DMS53 treated with DMSO at 0.1 percent for 48 hours (cell line): ENCODE results near the gene PACS2.
"Not testable (repeated sequence)": the region's sequence is repeated elsewhere in the genome, so short reads cannot be mapped to it uniquely, and the experiment has no call there.

Experiments used
- DNase-seq: peaks from one replicate; lab custom pipeline; 2025; ENCODE audit not compliant: unreplicated experiment; lab: John Stamatoyannopoulos, UW

The PACS2 gene

DNA sequence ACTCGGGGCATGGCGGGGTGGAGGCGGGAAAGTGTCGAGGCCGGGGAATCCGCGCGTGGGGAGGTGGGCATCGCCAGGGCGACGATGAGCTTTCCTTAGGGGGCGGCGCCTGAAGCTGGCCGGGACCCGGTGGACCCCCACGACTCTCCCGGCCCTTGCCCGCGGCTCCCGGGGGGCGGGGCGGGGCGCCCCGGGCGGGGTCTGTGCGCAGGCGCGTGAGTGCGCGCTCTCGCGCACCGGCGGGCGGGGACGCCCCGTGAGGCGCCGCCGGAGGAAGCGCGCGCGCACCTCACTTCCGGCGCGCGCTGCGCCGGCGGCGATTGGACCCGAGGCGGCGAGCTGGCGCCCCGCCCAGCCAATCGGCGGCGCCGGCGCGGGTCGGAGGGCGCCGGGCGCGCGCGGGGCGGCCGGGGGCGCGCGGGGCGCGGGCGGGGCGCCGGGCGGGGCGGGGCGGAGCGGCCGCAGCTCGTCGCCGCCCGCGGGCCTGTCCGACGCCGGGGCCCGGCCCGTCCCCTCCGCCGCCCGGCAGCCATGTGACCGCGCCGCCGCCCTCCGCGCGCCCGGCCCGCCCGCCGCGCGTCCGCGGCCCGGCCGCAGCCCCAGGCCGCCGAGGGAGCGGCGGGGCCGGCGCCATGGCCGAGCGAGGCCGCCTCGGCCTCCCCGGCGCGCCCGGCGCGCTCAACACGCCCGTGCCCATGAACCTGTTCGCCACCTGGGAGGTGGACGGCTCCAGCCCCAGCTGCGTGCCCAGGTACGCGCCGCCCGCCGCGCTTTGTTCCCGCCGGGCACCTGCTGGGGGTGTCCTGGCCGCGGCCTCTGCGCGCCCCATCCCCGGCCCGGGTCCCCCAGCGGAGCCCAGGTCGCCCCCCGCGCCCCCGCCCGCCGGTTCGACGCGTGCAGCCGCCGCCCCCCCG, at the start of gene PACS2:
PACS2 (plus strand) TSS at position 462 of the 914 bp plus-strand sequence; CDS start at position 633, 171 bp downstream.
- DNase-seq = peak; percentile 34

DNA sequence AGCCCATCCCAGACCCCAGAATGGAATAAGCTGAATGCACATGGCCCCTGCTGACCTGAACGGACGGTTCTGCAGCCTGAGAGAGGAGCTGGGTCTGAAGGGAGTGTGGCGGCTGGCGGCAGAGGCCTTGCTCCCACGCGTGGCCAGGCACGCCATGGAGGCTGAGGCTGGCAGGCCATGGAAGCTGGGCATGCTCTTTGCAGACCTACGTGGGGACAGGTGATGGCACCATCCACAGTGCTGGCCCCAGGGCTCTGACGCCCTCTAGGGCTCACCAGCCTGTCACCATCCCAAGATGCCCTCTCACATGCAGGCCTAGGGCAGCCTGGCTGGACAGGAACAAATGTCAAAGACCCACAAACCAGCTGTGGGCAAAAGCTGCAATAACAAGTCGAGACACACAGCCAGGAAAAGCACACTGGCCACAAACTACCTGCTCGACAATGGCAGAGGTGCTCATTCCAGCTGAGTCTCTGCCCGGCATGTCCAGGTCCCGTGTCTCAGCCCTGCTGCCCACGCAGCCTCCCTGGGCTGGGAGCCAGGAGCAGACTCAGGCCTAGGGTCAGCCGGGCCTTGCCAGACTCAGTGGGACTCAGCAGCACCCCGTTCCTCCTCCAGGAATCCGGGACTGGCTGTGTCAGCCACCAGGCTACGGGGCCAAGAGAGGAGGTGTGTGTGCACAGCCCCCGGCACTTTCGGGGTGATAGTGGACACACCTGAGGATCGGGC, 46.6 kb upstream of the PACS2 start:
- no peak for DNase-seq

DNA sequence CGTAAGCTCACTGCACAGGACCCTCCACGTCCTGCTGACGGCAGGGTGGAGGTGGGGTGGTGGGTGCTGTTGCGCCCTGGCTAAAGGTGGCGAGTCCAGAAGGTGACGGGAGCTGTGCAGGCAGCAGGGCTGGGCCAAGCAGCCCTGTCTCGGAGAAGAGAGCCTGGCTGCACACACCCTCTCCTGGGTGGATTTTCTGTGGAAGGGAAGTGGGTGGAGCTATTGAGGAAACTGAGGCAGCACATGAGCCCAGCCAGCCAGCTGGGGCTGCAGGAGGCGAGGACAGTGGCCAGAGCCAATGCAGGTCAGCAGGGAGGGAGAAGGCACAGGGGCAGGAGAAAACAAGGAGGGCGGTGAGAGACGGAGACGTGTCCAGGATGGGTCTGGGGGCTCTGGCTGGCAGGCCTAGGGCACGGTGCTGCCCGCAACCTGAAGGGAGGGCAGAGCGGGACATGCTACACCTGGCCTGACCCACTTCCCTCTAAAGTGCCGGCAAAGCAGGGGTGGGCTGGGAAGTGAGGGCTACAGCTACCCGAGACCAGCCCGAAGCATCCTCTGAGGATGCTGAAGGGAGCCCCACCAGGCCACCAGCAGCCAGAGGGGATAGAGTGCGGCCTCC, 45.7 kb upstream of the PACS2 start:
- no peak for DNase-seq

DNA sequence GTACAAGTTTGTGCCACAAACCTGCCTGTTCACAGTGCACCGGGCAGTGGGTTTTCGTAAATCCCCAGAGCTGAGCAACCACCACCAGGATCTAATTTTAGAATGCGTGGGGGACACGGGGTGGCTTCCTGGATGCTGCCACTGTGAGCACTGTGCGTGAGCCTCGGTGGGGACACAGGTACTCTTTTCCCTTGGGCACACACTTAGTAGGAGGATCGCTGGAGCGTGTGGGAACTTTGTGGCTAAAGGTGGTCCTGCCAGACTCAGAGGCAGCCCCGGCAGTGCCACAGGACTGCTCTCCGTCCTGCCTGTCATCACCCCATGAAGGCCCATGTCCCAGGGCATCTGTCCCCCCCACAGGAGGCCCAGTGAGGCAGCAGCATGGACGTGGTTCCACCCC, 45.1 kb upstream of the PACS2 start:
- no peak for DNase-seq

DNA sequence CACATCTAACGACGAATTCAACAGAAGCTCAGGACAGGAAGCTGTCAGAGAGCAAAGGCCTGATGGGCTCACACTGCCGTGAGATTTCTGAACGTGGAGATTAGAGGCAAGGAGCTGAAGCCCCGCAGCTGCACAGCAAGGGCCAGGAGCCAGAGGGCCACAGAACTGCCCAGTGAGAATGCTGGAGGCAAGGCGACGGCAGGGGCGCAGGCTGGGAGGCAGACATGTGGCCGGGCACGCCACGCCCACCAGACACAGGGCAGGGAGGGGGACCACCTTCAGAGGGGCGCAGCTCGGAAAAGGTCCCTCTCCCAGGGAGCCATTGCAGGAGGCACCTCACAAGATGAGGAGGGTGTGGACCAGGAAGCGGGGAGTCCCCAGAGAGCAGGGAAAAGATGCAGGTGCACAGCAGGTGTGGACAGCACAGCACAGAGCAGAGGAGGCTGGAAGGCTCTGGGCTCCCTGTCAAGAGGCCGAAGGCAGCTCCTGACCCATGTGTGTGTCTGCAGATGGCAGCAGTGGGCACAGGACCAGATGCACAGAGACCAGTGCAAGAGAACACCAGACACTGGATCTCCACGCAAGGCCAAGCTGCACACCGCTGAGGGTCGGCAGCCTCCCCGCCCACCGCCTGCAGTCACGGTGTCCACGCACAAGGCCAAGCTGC, 43.2 kb upstream of the PACS2 start:
- no peak for DNase-seq

DNA sequence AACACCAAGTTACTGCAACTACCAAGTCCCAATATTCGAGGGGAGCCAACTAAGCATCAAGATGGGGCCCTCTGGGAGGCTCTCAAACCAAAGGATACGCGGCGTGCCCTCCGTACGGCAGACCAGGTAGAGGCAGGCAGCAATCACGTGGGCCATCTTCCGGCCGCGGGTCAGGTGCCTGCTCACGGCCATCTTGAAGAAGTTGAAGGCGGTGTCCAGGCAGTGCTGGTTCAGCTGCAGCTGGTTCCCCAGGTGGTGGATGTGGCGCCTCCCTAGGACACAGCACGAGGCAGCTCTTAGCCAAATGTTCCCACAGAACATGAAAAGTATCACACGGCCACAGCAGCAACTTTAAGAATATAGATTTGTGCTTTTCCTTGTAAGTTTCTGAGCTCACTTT, 41.9 kb upstream of the PACS2 start:
- DNase-seq = no peak

DNA sequence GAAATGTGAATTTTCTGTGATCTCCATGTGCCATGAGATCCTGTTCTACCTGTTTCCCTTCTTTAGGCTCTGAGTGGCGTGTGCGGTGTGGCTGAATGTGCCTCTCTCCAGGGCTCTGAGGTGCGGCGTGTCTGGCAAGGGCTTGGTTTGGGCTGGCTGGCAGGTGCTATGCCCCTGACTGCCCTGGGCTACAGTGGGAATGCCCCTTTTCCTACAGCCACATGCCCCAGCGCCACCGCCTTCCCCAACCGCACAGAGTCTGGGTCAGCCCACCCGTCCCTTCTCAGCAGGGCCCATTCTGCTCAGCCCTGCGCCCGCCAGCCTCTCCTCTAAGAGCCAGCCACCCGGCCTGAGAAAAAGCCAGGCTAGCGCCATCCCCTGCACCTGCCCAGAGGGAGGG, 41.5 kb upstream of the PACS2 start:
- DNase-seq = no peak

DNA sequence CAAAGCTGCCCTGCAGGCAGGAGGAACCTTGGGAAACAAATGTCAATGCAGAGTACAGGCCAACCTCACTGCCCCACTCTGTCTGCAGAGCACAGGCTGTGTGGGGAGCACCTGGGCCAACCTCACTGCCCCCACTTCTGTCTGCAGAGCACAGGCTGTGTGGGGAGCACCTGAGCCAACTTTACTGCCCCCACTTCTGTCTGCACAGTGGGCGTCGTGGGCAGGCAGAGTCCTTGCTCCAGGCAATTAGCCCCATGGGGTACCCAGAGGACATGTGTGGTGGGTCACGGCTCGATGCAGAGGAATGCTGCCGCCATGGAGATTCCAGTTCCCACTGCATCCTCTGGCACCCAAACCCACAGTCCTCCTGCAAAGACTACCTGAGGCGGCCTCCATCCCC, 39.9 kb upstream of the PACS2 start:
- DNase-seq = no peak

DNA sequence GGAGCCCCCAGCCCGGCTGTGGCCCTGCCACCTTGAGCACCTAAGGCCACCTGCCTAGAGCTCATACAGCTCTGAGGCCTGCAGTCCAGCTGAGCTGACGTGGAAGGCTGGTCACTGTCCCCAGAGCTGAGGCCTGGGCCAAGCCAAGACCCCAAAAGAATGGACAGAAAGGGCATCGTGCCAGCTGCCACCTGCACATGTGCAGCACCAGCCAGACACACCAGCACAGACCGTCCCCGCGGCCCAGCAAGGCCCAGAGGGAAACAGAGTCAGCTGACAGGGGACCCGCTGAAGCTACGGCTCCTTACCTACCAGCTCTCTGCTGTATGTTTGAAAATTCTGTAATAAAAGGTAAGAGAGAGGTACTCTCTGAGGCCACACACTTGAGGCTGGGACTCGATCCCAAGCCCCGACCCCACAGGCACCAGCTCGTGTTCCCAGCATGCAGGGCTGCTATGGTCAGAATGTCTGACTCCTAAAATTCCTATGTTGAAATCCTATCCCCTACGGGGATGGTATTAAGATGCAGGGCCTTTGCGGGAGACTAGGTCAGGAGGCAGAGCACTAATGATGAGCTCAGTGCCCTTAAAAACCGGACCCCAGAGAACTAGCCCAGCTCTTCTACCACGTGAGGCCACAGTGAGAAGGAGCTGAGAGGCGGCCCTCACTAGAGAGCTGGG, 39.1 kb upstream of the PACS2 start:
- no peak for DNase-seq

DNA sequence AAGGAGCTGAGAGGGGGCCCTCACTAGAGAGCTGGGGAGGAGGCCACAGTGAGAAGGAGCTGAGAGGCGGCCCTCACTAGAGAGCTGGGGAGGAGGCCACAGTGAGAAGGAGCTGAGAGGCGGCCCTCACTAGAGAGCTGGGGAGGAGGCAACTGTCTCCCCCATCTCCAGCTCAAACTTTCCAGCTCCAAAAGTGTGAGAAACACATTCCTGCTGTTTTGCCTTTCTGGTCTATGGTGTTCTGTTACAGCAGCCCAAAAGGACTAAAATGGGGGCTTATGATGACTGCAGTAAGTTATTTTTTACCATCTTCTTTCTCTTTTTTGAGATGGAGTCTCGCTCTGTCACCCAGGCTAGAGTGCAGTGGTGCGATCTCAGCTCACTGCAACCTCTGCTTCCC, 37.1 kb upstream of the PACS2 start:
- not testable (repeated sequence) for DNase-seq

DNA sequence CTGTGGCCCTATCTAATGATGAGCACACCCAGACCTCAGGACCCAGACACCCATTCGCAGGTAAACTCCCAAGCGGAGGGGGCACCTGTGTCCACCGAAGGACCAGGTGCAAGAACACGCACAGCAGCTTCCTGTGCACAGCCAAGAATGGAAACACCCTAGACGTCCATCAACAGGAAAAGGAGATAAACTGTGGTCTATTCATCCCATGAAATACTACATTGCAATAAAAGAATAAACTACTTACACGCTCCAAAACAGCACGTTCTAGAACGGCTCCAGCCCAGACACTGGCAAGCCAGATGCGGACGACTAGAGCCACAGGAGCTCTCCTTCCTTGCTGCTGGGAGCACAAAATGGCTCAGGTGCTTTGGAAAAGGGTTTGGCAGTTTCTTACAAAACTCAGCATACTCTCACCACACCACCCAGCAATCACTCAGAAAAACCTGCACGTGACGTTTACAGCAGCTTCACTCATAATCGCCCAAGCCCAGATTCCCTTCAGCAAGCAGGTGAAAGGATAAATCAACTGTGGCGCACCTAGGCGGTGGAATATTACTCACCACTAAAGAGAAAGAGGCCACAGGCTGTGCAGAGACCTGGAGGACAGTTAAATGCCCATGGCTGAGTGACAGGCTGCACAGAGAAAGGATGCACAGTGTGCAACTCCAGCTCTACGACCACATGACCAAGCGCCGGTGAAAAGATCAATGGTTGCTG, 34.7 kb upstream of the PACS2 start:
- no peak for DNase-seq

DNA sequence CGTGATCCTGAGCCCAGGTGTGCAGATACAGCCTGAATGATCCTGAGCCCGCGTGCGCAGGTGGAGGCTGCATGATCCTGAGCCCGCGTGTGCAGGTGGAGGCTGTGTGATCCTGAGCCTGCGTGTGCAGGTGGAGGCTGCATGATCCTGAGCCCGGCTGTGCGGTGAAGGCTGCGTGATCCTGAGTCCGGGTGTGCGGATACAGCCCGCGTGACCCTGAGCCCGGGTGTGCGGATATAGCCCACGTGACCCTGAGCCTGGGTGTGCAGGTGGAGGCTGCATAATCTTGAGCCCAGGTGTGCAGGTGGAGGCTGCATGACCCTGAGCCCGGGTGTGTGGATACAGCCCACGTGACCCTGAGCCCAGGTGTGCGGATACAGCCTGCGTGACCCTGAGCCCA, 34.0 kb upstream of the PACS2 start:
- DNase-seq = no peak

DNA sequence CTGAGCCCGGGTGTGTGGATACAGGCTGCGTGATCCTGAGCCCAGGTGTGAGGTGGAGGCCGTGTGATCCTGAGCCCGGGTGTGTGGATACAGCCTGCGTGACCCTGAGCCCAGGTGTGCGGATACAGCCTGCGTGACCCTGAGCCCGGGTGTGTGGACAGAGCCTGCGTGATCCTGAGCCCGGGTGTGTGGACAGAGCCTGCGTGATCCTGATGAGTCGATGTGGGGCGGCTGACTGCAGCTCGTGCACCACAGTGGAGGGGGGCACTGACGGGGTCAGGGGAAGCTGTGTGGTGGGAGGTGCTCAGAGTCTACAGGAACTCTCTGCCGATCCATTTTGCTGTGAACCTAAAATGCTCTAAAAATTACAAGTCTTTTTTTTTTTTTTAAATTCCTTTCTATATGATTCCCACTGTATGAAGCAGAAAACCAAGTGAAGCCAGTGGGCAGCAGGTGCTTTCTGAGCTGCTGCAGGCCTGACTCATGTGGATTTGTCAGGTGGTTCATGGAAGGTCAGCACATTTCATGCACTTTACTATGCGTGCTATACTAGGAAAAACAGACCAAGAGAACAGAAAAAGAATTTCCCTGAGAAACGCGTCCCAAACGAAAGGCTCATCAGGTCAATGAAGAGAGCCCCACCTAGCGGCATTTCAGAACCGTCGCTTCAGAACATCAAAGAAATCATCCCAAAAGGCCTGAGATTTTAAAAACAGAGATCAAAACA, 33.0 kb upstream of the PACS2 start:
- DNase-seq = peak; percentile 61

DNA sequence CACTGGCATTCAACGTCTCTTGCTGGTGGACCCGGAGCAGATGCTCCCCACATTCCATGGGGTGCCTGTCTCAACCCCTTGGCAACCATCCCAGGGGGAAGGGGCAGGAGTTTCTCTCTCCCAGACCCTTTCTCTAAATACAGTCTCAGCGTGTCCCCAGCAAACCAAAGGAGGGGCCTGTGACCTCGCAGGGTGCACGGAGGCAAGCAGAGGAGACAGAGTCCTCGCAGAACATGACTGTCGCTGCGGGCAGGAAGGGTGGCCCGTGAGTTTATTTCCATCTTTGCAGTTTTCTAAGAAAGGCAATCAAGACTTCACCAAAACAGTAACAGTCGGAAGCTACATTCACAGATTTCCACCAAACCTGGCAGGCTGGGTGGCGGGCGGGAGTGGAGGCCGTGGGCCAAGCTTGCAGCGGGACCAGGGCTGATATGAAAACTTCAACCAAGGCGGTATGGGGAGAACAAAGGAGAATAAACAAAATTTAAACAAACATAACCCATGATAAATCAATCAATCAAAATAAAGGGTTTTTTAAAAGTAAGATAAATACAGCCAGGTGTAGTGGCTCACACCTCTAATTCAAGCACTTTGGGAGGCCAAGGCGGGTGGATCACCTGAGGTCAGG, 32.3 kb upstream of the PACS2 start:
- no peak for DNase-seq

DNA sequence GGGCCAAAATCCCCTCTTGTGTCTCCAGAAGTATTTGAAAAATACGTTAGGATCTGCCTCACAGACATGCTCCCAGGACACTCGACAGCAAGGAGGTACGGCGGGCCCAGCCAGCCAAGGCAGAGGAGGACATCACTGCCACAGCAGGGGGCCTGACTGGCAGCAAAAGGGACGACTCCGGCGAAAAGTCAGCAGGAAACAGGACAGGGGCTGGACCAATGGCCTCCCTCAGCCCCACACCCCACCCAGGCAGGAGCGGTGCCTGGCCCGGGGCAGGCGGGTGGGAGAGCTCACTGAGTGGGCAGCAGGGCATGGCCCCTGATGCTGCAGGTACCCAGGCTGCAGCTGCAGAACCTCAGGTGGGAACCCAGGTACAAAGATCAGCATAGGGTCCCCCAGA, 31.5 kb upstream of the PACS2 start:
- DNase-seq = no peak

DNA sequence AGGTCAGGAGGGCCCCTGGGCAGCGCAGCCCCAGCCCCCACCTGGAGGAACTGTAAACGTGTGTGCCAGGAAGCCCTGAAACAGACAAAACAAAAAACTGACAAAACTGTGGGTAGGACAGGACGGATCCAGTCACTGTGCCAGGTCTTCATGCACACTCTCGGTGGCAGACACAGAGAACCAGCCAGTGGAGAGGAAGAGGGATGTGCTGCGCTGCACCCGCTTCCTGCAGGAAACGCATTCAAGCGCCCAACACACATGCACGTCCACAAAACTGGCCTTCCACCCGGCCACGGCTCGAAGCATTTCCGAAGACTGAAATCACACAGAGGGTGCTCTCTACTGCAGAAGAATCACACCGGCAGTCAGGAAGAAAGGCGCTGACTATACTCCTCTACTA, 30.6 kb upstream of the PACS2 start:
- no peak for DNase-seq

DNA sequence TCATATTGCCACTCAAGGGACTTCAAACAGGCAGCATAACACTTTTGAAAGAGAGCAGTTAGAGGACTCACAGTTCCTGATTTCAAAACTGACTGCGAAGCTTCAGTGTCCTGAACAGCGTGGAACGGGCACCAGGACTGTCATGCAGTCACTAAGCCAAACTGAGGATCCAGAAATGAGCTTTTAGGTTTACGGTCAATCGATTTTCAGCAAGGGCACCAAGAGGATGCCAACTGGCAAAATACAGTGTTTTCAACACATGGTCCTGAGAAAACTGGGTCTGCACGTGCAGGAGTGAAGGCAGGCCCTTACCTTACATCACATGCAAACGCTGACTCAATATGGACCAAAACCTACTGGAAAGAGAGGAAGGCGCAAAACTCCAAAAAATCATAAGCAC, 29.4 kb upstream of the PACS2 start:
- DNase-seq = no peak

DNA sequence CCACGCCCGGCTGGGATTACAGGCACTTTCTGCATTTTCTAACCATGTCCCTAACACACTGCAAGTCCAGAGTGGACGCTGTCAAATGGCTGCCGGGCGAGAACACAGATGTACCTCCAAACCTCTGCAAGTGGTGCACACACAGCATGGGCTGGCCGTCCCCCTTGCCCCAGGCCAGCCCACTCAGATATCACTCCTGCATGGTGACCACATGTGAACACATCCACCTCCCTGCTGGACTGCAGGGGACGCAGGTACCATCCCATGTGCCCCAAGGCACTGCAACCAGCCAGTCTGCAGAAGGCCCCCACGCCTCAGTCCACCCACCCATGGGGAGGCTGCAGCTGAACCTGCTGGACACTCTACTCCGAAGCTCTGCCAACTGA, 27.8 kb upstream of the PACS2 start:
- DNase-seq = no peak
